GM19372 (cell line): ENCODE measurements around the gene KCND2.

Experiments
- ATAC-seq: cut with Tn5 transposase; IDR thresholded peaks from one replicate; pipeline ENCODE4 v1.9.1; 2021; ENCODE audit warnings: mild to moderate bottlenecking, low read depth, moderate library complexity; ENCODE audit not compliant: unreplicated experiment

The KCND2 gene

DNA sequence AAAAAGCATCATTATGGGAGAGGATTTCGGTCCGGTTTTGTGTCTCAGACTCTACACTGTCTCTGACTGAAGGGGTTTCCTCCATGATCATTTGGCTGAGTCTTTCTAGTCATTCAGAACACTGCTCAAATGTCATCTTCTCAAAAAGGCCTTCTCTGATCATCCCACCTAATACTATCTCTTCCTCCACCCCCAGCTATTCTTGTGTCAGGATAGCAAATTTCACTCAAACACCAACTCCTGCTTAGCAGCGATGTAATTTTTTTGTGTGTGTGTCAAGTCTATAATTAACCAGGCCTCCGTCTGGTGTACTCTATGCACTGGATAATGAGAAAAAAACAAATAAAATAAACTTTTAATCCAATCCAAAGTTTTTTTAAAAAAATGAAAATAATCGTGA lies 200.4 kb downstream of the KCND2 start:
- no peak for ATAC-seq

GRCh38 chr7:120475994-120476393 lies 203.0 kb downstream of the KCND2 start:
- peak; percentile 52 for ATAC-seq

GRCh38 chr7:120480472-120480871 lies 207.5 kb downstream of the KCND2 start:
- ATAC-seq, result no peak

- ATAC-seq, result no peak
These were observed 208.0 kb downstream of the KCND2 start for GRCh38 chr7:120480930-120481329.

GRCh38 chr7:120486164-120486563 lies 213.2 kb downstream of the KCND2 start:
- no peak for ATAC-seq

- ATAC-seq, result no peak
These were observed 229.2 kb downstream of the KCND2 start for GRCh38 chr7:120502132-120502531.

DNA sequence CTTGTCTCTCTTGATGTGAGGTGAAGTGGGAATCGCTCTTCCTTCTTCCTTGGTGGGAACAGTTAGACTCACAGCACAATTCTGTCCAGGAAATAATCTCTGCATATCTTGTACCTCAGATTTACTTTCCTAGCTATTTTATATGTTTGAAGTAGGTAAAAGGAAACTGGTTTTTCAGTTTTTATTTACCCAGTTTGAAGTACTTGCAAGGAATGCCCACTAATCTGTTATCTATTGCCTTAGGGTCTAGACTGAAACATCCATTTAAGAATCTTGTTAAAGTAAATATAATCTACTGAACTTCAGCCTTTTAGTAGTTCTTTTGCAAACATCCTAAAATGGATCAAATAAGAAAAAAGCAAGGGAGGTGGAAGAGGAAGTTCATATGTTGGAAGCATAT lies 229.8 kb downstream of the KCND2 start:
- ATAC-seq, result no peak

DNA sequence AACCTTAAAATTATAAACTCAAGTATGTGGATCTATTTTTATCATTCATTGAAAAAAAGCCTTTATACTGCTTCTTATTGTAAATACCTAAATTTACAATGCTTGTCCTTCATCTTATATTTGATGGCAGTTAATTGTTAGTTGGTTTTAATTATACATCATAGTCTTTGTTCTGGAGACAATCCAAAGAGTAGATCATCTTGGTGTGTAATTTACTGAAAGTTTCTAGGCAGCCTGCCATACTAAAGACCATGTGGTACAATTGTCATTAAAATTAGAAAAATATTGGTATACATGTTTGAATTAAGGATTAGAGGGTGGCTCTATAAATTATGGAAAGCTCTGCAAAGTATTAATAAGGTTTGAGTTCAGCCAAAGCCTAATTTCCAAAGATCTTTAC lies 231.4 kb downstream of the KCND2 start:
- no peak for ATAC-seq

DNA sequence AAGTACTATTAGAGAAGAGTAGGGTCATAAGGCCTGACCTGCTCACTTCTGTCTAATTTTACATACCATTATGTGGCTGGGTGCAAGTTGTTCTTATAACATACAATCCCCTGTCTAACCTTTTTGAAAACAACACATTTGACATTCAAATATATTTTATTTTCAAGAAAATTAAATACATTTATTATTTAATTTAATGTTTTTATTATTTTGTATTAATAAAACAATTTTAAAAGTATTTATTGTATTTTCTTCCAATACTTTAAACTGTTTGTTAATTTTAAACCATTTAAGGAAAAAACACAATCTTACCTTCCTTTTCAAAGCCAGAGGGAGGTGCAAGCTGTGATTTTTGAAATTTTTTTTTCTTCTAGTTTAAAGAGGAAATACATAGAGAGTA lies 232.8 kb downstream of the KCND2 start:
- no peak for ATAC-seq

DNA sequence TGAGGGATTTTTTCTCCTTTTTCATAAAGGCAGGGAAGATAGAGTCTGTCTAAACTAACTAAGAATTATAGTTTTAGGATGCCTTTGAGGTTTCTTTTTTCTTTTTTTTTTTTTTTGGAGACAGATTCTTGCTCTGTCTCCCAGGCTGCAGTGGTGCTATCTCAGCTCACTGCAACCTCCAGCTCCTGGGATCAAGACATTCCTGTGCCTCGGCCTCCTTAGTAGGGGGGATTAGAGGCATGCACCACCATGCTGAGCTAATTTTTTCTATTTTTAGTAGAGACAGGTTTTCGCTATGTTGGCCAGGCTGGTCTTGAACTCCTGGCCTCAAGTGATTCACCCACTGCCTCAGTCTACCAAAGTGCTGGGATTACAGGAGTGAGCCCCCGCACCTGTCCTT lies 239.7 kb downstream of the KCND2 start:
- ATAC-seq, result no peak

DNA sequence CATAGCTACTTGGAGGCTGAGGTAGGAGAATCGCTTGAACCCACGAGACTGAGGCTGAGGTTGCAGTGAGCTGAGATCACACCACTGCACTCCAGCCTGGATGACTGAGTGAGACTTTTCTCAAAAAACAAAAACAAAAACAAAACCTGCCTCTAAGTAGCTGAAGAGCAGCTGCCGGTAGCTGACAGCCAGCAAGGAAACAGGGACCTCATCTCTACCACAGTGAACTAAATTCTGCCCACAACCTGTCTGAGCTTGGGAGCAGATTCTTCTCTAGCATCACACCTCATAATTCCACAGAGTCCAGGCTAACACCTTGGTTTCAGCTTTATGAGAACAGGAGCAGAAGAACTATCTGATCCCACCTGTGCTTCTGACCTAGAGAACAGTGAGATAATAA lies 246.2 kb downstream of the KCND2 start:
- no peak for ATAC-seq

- no peak for ATAC-seq
These were observed 249.1 kb downstream of the KCND2 start for GRCh38 chr7:120521761-120522737.

- no peak for ATAC-seq
These were observed 251.0 kb downstream of the KCND2 start for GRCh38 chr7:120523985-120524384.

- no peak for ATAC-seq
These were observed 254.0 kb downstream of the KCND2 start for GRCh38 chr7:120526902-120527509.

DNA sequence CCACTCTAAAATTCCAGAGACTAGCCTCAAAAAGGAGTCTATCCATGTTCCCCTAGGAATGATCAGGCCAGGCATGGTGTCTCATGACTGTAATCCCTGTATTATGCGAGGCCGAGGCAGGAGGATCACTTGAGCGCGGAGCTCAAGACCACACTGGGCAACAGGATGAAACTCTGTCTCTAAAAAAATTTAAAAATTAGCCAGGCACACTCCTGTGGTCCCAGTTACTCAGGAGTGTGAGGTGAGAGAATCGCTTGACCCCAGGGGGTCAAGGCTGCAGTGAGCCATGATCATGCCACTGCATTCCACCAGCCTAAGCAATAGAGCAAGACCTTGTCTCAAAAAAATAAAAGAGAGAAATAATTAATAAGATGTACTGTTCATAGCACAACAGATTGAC lies 256.8 kb downstream of the KCND2 start:
- no peak for ATAC-seq

DNA sequence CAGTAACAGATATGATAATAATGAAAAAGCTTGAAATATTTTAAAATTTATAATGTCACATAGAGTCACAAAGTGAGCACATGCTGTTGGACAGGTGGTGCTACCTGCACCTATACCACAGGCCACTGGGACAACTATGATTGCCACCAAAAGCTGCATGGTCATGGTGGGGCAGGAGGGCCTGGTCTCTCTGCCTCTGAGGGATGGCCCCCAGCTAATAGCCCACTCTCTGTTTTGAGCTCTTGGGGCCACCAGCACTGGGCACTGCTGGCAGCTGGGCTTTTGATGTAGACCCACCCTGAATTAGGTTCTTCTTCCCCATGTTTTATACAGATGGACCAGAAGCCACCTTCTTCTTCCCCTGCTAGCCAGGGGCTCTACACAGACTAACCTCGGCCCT lies 265.4 kb downstream of the KCND2 start:
- no peak for ATAC-seq

DNA sequence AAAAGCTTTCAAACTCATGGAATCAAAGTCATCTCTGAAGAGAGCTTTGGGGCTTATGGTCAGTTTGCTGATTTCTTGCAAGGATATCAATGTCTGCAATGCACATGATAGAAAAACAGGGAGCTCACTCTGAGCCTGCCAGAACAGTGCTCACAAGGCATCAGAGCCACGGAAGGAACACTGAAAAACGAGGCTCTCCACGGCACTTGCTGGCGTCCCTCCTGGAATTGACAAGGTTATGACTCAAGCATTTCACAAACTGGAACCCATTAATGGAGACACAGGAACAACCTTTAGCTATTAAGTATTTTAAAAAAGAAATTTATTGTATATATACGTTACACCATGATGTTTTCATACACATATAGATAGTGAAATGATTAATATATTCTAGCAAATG lies 266.3 kb downstream of the KCND2 start:
- ATAC-seq, result no peak

DNA sequence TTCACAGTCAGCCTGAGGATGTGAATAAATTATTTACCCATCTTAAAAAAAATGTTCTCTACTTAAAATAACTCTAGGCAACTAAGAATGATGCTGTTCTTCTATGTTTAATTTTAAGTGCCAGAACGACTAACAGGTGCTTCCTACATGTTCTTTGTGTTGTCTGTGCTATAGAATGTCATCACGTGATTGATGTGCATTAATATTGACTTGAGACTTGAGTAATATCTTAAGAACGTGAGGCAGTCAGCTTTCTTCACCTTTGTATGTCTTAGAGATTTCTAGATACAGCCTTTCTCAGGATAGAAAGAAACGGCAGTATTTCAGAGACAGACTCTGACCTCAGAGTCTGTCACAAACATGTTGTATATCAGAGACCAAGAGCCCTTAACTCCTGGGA lies 274.6 kb downstream of the KCND2 start:
- ATAC-seq, result no peak

GRCh38 chr7:120550494-120551048 lies 277.6 kb downstream of the KCND2 start:
- ATAC-seq, result no peak

DNA sequence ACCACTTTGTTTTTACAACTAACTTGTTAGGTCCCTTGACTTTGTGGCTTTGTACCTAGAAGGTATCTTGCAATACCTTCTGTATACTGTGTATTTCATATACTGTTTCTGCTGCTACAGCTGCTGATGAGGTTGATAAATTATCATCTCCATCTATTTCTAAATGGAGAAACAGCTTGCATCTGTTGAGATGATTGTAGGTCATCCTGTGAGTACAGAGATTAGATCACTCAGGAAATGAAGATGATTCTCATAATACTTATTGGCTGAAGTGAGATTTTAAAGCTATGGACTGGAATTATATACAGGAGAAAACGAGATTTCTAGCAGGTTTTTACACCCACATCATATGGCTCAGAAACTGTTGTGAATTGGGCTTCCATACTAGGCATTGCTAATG lies 280.5 kb downstream of the KCND2 start:
- no peak for ATAC-seq

- ATAC-seq, result peak; percentile 63
These were observed 282.1 kb downstream of the KCND2 start for GRCh38 chr7:120554960-120555571.
